ENCODE data around the gene ZNF880. TPM values are rescaled to one million over a fixed set of nuclear protein-coding genes. Genes with fewer than 3 reads are reported as not detected.

ZNF880 gene
- polyA plus RNA-seq, 2 of the 4 experiments (the other 2 are of a cell fraction), result 0.90 to 1.7 TPM

GRCh38 chr19:52335768-52336116, 34.0 kb upstream of the ZNF880 start:
- WGBS (ENCODE audit: missing lambda C conversion rate), result 56% methylated on average over 9 of the region's 9 CpGs
- ChIA-PET POLR2A (no interaction called here), CTCF (interaction anchor here (0.8 kb wide), 1 partner anchor 9 kb away, joined by 4 read pairs; no protein-coding TSS in a partner anchor)
- no peak for TF ChIP-seq REST (IDR thresholded peaks at IDR 0.05)
- TF ChIP-seq USF2 (IDR thresholded peaks at IDR 0.05), result no peak
- TF ChIP-seq HES2 (IDR thresholded peaks at IDR 0.05), result no peak
- no peak for TF ChIP-seq EHF (CRISPR knock-in tag; IDR thresholded peaks at IDR 0.05)
- TF ChIP-seq FOXS1 (CRISPR knock-in tag; IDR thresholded peaks at IDR 0.05), result no peak
- TF ChIP-seq HOXB5 (CRISPR knock-in tag; IDR thresholded peaks at IDR 0.05), result no peak
- no peak for TF ChIP-seq ATOH8 (CRISPR knock-in tag; IDR thresholded peaks at IDR 0.05; ENCODE audit: low read depth)
- FAIRE-seq (no peak), DNase-seq (ENCODE audit: low read depth in 1 of 2, low spot score in 1 of 2) (no peak), ATAC-seq (no peak)
- Histone ChIP-seq H3K9me3 (peaks cover 78% of the 10 kb centered on the region), H3K4me2 (no peak overlapping the region), H3K4me1 (no peaks in the 10 kb centered on the region), H3K4me3 (no peak overlapping the region; the same call in 2 of the 3 replicates), H3K27ac (no peak overlapping the region)

GRCh38 chr19:52336117-52336790, 33.5 kb upstream of the ZNF880 start, which contains the start of gene ZNF610:
Gene ZNF610 (plus strand): TSS chr19:52336243. CDS start chr19:52349173, 12,930 bp downstream.
- ChIA-PET CTCF (interaction anchor here (0.8 kb wide), 1 partner anchor 9 kb away, joined by 4 read pairs; no protein-coding TSS in a partner anchor), POLR2A (no interaction called here)
- Histone ChIP-seq H3K4me1 (no peaks in the 10 kb centered on the region), H3K9me3 (peaks cover 77% of the 10 kb centered on the region), H3K27ac (no peak within 1 kb of the TSS), H3K4me3 (no peak within 1 kb of the TSS; the same call in 2 of the 3 replicates), H3K4me2 (no peak within 1 kb of the TSS)
- 46% methylated on average over 55 of the region's 55 CpGs for WGBS (ENCODE audit: missing lambda C conversion rate)
- DNase-seq (ENCODE audit: low read depth in 1 of 2, low spot score in 1 of 2) (no peak), ATAC-seq (peak in 1 of 2 experiments; percentile 30; a peak in 2 of 6 replicates), FAIRE-seq (no peak)
- TF ChIP-seq TFCP2L1 (CRISPR knock-in tag; IDR thresholded peaks at IDR 0.05) (no peak), HOXA7 (CRISPR knock-in tag; IDR thresholded peaks at IDR 0.05) (no peak), ATOH8 (CRISPR knock-in tag; IDR thresholded peaks at IDR 0.05; ENCODE audit: low read depth) (no peak), REST (IDR thresholded peaks at IDR 0.05) (no peak), GATA3 (IDR thresholded peaks at IDR 0.05; ENCODE audit: borderline replicate concordance) (no peak), MAFK (IDR thresholded peaks at IDR 0.05; ENCODE audit: partially characterized antibody) (no peak), ESRRA (IDR thresholded peaks at IDR 0.05; ENCODE audit: borderline replicate concordance, low read length) (no peak), RNF2 (IDR thresholded peaks at IDR 0.05; ENCODE audit: borderline replicate concordance, low read depth) (no peak), PHF8 (IDR thresholded peaks at IDR 0.05; ENCODE audit: borderline replicate concordance, low read depth) (no peak), NPAS2 (CRISPR knock-in tag; IDR thresholded peaks at IDR 0.05; ENCODE audit: borderline replicate concordance) (no peak), POLR2A (IDR thresholded peaks at IDR 0.05; ENCODE audit: low read length) (no peak), JUN (IDR thresholded peaks at IDR 0.05) (no peak), HES2 (IDR thresholded peaks at IDR 0.05) (no peak), ZC3H11A (IDR thresholded peaks at IDR 0.05) (no peak), EHMT2 (IDR thresholded peaks at IDR 0.05; ENCODE audit: low read depth) (no peak), PBX3 (IDR thresholded peaks at IDR 0.05) (no peak), USF2 (IDR thresholded peaks at IDR 0.05) (no peak), CEBPB (IDR thresholded peaks at IDR 0.05) (no peak), RFX5 (IDR thresholded peaks at IDR 0.05) (no peak)

Data from A549 (cell line).